Prostate gland (tissue), 2 donors: ENCODE results near the gene GTPBP6.

Experiments used
- CTCF ChIP-seq, 4 experiments: fragments of 200-600 bp in 2 of 4; fragments of 450-650 bp in 2 of 4; sonication (generic) in 2 of 4; IDR thresholded peaks; 1 replicate in 3 of 4; 2 replicates in 1 of 4; pipeline ENCODE4 v1.5.1; 2016 to 2019; ENCODE audit warnings: antibody characterized with exemption in 4 of 4, mild to moderate bottlenecking in 2 of 4, moderate library complexity in 2 of 4
- POLR2A ChIP-seq: fragments of 450-650 bp; IDR thresholded peaks from one replicate; pipeline ENCODE4 v1.6.1; 2016; ENCODE audit warnings: antibody characterized with exemption, mild to moderate bottlenecking
- POLR2AphosphoS5 ChIP-seq: sonication (generic); formaldehyde crosslinking; IDR thresholded peaks from one replicate; pipeline ENCODE4 v1.6.1; 2017; ENCODE audit warnings: antibody characterized with exemption

- TF ChIP-seq CTCF (IDR thresholded peaks at IDR 0.05) (no peak), POLR2A (no peak), POLR2AphosphoS5 (no peak)
Observed at GRCh38 chrX:310621-311155, 7.9 kb downstream of the GTPBP6 start.
